Endothelial cell of hepatic sinusoid (primary cell): ENCODE measurements around the gene RBM5.

Experiments used
- in situ Hi-C: cut with HindIII; loops from 2 replicates; pipeline ENCODE4 v1.10.0; 2017; ENCODE audit warnings: low sequenced_read_pairs

Gene RBM5

DNA sequence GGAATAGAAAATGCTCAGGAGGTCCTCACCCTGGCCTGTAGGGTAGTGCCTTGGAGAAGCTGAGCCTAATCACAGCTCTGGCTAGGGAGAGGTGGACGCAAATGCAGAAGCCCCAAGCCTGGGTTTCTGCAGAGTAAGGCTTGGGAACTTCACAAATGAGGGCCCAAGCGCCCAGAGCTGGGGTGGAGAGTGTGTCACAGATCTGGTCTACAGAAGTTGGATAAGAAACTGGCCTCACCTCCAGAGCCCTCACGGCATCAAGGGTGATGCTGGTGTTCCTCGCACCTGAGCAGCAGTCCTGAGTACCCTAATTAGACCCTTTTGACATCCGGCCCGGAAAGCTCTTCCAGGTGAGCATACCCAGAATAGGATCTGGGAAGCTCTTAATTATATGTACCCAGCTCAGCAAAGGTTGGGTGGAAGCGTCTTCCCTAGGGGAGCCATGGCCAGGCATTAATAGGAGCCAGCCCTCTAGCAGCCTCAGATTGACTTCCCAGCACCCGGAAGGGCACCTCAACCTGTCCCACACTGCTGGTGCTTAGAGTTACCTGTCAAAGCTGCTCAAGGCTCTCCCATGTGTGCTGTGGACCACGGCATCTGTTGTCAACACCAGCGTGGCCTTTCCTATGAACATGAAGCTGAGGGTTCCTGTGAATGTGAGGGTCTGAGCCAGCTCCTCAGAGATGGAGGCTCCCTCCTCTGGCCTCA, 31.8 kb downstream of the RBM5 start:
- in situ Hi-C loops = no loop called here

DNA sequence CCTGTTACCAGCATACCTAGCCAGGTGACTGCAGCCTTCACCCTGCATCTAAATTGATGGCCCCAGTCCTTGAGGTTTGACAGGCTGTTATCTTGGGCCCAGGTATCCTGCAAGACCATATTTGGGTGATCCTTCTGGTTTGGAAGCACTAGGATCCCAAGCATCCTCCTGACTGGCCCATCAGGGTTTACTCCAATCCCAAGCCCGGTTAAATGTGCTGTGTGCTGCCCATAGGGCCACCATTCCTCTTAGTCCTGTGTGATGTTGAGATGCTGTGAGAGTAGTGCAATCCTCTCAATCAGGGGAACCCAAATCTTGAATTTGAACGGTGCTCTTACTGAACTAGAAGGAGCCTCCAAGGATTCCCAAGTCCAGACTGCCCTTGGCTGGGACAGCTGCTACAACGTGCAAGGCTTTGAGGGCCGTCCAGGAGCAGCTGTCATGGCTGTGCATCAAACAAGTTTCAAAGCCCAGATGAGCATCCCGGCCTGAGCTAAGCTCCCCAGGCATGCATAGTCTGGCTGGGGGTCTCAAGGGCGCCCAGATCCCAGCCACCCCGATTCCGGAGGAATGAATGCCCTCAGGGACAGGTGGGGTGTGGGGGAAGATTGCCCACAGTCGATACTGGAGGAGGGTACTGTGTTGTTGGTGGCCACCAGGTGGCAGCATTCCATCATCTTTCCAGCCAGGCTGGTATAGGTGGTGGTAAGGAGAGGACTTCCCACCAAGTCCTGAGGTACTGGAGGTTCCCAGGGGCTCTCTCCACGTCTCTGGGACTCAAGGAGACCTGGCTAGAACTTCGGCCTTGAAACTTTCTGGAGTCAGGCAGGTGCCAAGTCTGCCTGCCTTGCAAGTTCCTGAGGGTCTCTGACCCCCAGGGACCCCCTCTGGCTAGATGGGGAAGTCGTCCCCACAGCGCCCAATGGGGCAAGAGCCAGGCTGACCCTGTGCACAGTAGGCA, 32.6 kb downstream of the RBM5 start:
- in situ Hi-C loops = no loop called here

DNA sequence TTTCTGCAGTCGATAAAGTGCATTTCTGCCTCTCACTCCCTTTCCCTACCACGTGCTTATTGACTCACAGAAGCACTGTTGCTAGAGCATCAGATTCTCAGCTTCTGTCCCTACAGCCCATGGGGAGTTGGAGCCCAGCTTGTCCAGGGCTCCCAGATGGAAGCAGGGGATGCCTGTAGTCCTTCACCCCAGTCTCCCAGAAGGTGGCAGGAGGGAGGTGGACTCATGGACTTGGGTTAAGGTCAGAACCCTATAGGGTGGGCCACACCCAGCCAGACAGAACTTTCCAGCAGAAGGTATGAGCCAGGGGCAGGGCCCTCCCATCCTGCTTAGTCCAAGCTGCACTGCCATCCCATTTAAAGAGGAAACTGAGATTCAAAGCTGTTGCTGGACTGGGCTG, 33.4 kb downstream of the RBM5 start:
- in situ Hi-C loops = no loop called here

DNA sequence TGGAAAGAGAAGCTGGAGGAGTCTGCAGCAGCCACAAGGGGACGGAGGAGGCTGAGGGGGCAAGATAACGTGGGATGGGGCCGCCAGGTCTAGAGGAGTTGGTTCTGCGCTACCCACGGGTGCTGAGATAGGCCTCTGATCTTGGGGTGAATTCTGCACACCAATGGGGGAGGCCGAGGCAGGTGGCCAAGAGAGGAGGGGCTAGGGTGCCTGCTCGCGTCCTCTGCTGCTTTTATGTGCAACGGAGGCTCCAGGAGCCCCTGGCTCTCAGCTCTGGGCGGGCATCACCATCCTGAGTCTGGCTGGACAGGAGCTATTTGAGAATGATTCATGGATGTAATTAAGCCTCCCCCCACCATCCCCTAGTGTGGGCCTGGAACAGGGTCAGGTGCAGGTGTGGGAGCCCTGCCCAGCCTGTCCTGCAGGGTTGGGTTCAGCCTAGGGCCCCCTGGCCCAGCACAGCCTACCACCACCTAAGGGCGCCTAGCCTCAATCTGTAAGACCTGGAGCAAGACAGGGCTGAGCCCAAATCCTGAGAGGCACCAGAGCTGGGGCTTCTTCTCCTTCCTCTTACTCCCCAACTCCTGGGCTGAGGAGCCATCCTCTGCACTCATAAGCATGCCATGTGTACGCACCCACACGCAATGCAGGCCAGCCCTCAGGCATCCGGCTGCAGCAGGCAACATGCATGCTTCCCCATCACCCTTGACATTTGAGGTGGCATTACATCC, 34.1 kb downstream of the RBM5 start:
- in situ Hi-C loops = no loop called here

DNA sequence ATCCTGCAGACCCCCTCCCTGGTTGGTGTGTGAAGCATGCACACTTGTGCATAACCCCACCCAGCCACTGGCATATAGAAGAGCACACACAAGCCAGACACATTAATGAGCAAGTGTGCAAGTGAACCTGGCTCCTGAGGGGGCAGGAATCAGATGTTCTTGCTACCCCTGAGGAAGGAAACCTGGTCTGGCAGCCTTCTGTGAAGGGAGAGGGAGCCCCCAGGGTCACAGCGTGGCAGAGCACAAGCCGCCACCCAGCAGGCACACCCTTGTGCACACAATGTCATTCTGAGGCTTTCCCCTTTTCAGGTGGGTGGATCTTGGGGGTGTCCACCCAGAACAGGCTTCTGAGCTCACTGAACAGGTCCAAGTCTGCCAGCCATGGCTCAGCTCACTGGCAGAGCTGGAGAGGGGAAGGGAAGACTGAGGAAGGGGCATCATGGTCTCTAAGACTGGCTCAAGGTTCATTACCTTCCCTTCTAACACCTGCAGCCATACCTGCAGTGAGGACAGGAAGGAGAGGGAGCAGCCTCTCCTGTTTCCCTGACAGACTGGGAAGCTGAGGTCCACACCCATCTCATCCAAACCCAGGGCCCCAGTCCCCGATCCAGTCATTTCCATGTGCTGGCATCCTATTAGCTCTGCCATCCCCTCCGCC, 34.8 kb downstream of the RBM5 start:
- in situ Hi-C loops = no loop called here

DNA sequence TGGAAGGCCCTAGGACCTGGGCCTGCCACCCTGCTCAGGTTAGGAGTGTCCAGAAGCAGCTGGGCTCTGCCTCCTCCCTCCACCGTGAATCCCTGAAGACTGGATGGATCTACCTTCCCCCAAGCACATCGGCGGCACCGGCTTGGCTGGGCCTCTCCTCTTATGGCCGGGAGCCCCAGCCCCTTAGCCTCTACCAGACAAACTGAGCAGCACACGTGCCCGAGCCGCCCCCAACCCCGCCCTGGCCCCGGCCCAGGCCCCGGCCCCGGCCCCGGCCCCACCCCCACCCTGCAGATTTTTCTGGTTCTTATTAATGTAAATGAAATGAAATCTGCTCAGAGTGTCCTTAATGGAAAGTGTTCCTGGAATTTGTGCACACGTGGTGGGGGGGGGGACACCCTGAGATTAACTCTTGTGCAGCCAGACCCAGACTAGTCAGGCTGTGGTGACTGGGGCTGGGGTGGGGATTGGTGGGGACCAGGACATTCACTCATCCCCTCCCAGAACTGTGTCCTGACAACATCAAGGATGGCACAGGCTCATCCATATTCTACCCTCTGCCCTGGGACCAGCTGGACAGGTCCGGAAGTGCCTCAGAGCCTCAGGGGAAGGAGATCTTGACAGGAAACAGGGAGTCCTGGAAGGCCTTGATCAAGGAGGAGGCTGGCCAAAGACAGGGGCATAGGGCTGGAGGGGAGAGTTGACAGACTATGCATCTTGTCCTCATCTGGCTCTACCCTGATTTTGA, 35.5 kb downstream of the RBM5 start:
- in situ Hi-C loops = no loop called here

DNA sequence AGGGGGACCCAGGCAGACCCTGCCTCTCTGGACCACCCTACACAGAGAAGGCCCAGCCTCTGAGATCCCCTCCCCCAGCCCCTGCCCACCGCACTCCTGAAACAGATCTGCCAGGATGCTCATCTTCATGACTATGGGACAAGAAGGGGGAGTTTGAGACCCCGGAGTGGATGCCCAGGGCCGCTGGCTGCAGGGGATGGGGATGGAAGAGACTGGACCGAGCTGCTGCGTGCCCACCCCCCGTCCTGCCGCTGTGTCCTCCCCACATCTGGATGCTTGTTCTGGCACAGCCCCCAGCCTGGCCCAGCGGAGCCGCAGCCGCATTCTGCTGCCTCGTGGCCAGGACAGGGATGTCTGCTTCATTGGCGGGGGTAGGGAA, 36.1 kb downstream of the RBM5 start:
- in situ Hi-C loops = no loop called here

DNA sequence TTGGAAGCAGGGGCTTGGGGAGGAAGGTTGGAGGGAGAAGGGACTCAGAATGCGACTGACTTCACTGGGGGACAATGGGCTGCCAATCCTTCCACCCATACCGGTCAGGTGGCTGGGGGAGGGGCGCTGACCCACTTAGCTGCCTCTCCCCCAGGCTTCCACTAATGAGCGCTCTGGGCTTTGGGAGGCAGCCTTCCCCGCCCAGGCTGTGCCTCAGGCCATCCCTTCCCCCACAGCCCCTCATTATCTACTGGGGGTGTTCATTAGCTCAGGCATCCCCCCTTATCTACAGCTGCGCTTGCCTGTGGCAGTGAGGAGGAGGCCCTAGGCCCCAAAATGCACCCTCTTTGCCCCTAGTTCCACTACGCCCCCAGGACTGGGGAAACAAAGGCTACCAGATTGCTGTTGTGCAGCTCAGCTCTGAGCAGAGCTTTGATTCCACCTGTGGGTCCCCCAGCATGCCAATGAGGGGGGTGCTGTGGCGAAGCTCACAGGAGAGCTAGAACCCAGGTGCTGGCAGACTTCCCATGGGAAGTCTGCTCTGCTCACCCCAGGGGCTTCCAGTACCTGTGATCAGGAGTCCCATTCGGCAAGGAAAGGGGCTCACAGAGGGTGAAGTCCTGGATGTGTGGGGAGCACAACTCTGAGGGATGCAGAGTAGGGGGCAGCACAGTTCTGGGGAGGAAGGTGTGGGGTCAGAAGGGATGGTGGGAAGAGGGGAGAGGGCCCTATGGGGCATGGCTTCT, 37.0 kb downstream of the RBM5 start:
- in situ Hi-C loops = no loop called here

DNA sequence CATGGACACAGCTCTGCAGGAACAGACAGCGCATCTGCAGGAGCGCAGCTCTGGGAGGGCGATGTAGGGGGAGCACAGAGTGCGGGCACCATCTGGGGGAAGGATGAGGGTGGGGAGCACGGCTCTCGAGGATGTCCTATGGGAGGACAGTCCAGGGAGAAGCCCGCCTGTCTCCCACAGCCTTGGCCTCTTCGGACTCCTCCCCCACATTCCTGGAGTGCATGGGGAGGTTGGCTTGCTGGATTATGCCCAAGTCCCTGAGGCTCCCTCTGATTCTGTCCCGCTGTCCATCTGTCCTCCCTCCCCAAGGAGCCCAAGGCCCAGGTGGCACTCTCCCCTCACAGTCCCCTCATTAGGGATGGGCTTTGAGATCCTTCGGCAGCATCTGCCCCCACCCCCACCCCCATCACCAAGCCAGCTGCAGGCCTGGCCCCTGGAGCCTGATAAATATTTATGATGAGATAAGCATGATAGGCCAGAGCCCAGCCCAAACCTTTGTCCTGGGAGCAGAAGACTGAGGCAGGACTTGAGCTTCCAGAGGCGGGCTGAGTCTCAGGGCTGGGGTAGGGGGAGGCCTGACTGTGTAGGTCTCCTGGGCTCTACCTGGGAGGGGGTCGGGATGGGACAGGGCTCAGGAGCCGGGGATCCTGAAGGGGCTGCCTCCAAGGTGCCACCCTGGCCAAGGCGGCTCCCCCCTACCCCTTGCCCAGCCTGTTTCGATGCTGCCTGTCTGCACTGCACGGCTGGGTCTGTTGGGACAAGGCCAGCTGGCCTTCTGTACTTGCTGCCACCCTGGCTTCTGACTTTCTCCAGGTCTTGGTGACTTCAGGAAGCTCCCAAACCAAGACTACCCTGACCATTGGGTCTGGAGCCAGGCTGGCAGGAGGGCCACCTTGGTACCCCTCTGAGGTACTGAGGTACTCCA, 37.8 kb downstream of the RBM5 start:
- in situ Hi-C loops = no loop called here

DNA sequence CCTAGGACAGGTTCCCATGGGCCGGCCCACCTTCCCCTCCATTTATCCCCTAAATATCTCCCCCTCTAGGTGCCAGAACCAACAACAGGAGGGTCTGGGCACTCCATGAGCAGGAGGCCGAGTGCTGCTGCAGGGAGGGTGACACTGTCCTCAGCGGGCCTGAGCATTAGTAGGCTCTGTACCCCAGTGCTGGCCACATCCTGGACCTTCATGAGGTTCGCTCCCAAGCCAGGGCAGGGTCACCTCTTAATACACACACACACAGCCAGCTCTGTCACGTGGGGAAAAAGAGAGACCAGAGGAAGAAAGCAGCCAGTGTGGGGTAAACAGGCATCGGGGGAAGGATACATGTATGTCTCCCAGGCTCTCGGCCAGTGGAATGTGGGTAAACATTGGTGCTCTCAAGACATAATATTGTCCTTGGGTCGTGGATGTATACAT, 38.6 kb downstream of the RBM5 start:
- in situ Hi-C loops = no loop called here

DNA sequence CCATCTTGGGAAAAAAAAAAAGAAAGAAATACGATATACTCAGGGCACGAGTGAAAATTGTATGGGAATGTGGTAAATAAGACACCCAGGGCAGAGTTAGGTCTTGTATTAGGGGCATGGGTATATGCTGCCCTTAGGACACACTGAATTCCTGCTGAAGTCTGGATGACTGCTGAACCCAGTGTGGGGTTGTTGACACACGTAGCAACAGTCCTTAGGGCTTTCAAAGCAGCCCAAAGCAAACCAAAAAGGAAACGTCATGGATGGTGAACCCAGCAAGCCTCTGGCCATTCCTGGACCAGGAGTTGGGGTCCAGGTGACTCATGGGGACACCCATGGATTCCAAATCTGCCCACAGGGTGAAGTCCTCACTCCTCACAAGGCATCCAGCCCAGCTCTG, 39.3 kb downstream of the RBM5 start:
- in situ Hi-C loops = no loop called here

DNA sequence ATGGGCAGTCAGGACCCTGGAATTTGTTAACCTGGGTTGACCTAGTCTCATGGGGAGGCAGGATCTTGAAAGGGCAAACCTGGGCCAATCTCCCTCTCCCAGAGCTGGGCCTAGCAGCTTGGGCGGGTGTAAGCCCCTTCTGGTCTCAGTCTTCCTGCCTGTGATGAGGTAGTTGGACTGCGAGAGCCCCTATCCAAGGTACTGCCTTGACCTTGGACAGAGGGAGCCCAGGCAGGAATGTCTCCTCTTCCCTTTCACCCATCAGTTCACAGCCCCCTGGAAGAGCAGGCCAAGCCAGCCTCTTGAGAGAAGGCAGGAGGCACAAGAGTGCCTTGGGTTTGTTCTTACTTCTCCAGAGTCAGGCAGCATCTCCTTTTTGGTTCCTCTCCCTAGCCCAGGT, 41.7 kb downstream of the RBM5 start:
- in situ Hi-C loops = loop anchor here (5.0 kb wide), 1 partner anchor 52 kb away; no protein-coding TSS in a partner anchor

DNA sequence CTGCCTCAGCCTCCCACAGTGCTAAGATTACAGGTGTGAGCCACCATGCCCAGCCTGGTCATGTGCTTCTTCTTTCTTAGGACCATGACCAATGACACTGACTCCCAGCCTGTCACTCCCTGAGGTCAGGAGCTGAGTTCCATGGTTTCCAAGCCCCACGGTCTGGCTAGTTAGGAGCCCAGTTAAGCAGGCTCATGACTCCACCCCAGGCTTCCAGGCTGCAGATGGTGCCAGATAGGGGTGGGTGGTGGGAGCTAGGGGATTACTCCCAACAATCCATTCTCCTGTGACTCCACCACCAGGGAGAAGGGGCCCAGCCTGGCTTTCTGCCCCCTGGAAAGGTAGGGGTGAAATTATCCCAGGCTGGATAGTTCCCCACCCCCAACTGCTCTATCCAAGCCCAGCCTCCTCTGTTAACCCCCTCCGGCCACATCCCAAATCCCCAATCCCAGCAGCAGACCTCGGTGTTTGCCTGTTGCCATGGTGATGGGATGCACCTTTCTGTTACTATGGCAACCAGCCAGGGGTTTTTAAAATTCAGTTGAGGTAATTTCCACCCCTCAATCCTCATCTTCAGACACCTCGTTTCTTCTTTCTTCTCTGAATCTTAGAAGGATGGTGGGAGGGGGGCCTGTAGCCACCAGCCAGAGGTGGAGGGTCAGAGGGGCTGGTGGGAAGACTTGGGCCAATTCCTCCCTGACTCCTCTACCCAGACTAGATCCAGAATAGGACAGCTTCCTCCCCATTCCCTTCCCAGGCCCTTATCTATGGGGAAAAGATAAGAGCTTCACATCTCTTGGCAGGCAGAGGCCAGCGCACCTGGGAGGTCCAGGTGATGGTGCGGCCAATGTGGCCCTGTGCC, 43.9 kb downstream of the RBM5 start:
- in situ Hi-C loops = loop anchor here (5.0 kb wide), 1 partner anchor 50 kb away; no protein-coding TSS in a partner anchor

DNA sequence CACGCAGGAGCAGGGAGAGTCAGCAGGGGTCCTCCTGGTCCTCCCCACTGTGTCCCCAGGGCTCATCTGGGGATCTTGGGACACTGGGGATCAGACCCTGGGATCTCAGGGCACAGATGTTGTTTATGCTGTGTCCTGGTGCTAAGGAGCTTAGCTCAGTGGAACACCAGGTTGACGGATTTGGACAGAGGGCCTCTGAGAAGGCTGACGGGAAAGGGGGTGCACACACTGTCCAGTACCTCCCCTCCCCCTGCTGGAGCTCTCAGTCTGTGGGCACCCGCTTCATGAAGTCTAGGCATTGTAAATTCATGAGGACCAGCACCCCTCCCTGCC, 44.5 kb downstream of the RBM5 start:
- in situ Hi-C loops = loop anchor here (5.0 kb wide), 1 partner anchor 49 kb away; no protein-coding TSS in a partner anchor

DNA sequence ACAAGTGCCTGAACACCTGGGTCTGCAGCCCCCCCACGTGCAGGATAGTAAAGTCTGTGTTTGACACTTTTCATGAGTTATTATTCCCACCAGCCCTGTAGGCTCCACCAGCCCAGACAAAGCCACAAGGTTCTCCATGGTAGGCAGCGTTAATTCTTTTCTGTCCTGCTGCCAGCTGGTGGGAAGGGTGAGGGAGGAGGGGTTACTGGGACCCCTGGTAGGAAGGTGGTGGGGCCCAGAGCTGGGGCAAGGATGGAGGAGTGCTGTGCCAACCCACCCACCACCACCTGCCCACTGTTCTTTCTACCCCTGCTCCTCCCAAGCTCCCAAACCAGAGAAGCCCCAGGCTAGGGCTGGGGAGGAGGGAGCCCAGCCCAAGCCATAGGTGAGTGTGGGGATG, 45.6 kb downstream of the RBM5 start:
- in situ Hi-C loops = loop anchor here (5.0 kb wide), 1 partner anchor 48 kb away; no protein-coding TSS in a partner anchor

DNA sequence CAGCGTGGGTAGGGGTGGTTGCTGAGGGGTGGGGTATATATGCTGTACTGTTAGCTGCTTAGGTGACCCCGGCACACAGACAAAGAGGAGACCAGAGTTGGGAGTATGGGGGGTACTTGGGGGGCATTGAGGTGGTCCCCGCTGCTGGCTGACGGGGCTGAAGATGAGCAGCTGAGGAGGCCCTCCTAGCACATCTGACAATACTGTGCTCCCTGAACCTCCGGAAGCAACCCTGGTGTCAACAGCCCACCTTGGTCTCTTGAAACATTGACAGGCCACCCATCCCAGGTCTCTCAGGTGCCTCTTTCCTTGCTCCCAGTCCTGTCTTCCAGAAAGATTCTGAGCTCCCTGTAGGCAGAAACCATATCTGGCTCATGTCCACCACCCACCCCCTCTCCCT, 47.2 kb downstream of the RBM5 start:
- in situ Hi-C loops = no loop called here

DNA sequence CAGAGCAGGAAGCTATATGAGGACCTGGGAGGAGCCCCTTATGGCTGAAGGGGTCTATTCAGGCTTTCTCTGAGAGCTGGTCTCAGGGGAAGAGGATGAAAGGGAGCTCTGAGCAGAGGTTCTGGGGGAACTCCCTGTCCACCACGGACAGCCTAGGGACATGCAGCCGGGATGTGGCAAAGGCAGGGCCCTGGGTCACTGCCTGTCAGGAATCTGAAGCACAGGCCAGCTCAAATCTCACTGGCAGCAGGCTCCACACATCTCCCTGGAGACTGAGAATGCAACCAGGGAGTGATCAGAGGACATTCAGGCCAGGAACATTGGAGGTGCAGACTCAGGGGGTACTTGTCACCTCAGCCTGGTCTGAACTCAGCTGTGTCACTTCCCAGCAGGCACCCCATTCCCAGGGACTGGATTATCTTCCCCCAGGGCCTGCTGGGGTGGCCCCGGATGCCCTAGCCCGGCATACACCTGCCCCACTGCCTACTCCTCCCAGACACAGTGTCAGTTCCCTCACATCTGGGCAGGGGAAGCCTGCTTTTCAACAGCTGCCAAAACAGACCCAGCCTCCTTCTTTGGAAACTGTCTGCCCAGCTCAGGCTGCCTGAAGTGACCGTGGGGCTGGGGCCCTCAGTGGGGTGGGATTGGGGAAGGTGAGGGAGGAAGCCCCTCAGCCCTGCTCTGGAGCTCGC, 48.1 kb downstream of the RBM5 start:
- in situ Hi-C loops = no loop called here
